Left renal pelvis (tissue), 4 donors: ENCODE results near the gene NINJ1. TPM values are rescaled to one million over a fixed set of nuclear protein-coding genes. Genes with fewer than 3 reads are reported as not detected.
"Not testable (repeated sequence)": the region's sequence is repeated elsewhere in the genome, so short reads cannot be mapped to it uniquely, and the experiment has no call there.

ENCODE experiments used
- DNase-seq, 4 donors: peaks; one replicate each; pipeline ENCODE4 v3.0.0-alpha.2; 2013; ENCODE audit warnings: low read depth in 4 of 4, low spot score in 3 of 4
- polyA plus RNA-seq, 4 donors: library from polyadenylated mRNA; unstranded; fragments of 120-200 nt; gene quantifications; one replicate each; pipeline ENCODE4 v1.2.1, GENCODE V29; 2013; ENCODE audit not compliant: insufficient read length in 4 of 4

The NINJ1 gene
- polyA plus RNA-seq, 4 donors: 37.3 to 49.9 (median 40.8) TPM

DNA sequence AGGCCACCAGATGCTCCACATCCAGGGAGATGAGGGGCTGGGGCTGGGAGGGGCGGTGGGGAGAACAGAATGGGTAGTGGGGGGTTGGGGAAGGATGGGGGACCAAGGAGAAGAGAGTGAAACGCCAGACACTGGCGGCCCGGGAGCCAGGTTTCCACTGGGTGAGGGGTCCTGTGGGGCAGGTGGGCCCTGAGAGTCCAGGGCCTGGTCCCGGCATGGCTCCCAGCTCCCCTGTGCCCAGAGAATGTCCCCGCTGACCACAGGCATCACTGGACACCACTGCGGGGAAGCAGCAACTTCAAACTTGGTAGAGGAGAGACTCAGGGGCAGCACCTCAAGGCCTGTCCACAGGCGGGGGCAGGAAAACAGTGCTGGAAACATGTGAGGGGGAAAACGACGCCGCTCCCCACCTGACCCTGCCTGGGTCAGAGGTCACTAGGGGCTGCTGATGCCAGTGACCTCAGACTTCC is 13.2 kb downstream of the NINJ1 start:
- no peak for DNase-seq

DNA sequence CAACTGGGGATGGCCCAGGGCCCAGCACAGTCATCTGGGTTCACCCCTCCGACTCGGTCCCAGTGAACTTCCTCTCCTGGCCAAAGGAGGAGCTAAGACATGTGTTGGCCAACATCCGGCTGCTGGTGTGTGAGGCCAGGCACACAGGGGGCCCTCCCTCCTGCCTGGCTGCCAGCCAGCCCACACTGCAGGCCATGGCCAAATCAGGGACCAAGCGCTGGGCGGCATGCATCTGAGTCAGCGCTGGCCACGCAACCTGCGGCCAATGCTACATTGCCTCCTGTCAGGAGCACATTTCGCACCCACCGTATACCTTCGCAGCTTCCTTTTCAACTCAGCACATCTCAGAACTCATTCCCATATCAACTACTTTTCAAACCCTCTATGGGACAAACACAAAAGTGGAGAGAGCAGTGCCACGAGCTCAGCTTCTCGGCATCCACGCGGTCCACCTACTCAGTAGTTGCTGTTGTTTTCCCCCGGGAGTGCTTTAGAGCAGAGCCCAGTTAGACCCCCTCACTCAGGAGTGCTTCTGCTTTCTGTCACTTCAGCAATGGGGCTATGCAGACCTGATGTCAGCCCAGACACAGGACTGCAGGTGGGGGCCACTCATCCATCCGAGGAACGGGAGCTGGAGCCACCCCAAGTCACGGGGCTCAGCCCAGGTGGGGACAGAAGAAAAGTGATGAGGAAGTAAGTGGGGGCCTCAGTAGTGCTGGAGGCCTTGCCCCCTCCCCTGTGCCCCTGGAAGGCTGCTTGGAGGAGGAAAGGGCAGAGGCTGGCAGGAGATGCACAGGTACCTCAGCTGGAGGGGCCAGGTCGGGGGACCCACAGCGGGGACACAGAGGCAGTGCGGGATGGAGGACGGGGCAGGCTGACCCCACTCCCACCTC is 13.9 kb downstream of the NINJ1 start:
- DNase-seq: no peak

DNA sequence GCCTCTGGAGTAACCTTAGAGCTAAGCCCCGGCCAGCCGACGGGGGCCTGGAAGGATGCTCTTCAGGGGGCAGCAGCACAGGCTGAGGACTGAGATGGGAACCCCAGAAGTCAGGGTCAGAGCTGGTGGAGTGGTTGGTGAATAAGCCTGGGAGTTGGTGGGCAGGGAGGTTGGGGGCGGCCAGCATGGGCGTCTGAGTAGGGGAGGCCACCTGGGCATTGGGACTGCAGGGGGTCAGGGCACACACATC is 14.4 kb downstream of the NINJ1 start:
- no peak for DNase-seq

DNA sequence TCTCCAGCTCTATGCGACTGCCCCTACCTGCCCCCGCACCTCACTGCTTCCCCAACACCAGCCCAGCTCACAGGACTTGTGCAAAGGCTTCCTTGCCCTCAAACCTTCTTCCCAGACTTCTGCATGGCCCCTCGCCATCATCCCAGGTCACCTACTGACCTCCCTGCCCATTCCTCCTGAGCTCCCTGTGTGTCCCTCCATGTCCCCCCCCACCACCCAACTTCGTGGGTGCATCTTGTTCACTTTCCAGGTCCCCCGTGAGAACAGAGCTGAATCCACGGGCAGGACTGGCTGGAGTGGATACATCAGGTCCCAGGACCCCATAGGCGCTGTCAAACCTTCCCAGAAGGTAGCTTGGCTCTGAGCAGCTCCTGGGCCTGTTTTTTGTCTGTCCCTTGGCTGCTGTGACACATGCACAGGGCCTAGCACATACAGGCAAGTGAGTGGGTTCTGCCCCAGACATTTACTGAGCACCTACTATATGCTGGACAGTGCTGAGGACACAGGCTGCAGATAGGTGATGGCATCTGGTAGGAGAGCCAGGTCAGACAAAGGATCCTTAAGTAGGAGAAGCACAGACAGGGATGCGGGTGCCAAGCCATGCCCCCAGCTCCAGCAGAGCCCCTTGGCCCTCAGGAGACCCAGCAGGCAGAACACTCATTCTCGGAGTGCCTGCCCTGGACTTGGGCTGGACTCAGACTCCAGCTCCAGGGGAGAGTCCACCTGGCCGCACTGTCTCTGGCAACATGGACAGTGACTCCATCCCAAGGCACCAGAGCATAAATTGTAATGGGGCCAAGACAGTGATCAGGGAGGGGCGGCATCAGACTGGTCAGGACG is 15.0 kb downstream of the NINJ1 start:
- DNase-seq: no peak

DNA sequence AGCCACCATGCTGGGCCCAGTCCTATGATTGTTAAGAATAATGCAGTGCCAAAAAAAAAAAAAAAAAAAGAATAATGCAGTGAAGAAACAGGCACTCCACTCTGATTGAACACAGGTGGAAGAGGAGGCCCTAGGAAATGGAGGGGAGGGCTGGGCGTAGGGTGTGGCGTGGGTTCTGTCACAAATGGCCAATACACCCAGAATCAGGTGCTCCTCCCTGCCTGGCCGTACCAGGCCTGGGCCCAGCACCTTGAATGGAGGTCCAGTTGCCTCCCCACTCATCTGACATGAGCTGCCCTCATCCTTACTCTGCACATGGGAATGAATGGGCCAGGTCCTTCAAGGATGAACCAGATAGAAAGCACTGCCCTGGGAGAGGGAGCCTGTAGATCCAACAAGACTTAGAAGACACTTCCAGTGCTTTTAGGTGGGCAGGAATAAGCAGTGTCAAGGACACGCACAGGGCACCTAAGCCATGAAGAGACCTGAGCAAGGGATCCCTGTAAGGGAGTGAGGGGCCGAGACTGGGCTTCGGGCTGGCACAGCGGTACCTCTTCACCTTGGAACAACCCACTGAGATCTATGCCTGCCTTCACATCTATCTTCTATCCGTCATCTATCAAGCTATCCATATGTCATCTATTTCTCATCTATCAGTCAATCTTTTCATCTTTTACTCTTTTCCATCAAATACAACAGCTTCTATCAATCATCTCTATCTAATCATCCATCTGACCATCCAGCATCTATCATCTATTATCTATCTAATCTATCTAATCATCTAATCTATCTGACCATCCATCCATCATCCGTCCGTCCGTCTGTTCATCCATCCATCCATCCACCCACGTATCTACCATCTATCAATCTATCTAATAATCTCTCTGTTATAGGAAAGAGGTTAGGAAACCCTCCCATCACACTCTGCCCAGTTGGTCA is 15.9 kb downstream of the NINJ1 start:
- DNase-seq: no peak

DNA sequence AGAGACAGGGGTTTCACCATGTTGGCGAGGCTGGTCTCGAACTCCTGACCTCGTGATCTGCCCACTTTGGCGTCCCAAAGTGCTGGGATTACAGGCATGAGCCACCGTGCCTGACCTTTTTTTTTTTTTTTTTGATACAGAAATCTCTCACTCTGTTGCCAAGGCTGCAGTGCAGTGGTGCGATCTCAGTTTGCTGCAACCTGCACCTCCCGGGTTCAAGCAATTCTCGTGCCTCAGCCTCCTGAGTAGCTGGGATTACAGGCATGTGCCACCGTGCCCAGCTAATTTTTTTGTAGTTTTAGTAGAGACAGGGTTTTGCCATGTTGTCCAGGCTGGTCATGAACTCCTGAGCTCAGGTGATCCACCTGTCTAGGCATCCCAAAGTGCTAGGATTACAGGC is 16.5 kb downstream of the NINJ1 start:
- DNase-seq: not testable (repeated sequence)

DNA sequence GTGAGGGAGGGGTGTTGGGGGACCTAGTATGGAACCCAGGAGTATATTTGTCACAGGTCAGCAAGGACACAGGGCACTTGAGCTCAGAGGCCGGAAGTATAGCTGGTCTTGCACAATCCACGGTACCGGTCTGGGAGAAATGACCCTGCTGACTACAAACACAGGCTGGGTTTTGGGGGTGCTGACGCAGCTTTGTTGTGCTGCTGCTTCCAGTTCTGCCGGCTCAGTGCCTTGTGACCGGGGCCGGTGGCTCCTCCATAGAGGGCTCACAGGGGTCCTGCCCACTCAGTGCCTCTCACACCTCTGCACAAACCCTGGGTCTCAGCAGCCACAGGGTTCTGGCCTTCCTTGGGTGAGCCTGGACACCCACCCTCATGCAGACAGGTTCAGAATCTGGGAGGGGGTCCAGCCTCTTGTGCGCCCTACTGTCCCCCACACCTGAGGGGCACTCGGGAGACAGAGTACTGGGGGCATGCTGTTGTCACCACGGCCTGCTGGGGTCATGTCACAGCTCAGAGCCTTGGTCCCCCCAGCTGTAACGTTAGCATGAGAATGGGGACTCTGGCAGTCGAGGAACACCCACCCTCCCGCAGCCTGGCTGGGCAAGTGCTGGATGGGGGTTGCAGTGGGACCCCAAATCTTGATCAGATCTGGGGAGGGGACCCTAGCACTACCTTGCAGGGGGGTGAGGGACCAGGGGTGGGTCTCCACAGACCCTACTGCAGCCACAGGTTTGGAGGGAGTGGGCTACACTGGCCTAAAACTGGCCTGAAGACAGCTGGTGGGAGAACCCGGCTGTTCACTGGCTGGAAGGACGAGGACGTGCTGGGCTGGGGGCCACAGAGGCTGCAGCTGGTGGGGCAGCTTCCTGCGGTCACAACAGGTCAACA is 17.7 kb downstream of the NINJ1 start:
- DNase-seq: no peak

DNA sequence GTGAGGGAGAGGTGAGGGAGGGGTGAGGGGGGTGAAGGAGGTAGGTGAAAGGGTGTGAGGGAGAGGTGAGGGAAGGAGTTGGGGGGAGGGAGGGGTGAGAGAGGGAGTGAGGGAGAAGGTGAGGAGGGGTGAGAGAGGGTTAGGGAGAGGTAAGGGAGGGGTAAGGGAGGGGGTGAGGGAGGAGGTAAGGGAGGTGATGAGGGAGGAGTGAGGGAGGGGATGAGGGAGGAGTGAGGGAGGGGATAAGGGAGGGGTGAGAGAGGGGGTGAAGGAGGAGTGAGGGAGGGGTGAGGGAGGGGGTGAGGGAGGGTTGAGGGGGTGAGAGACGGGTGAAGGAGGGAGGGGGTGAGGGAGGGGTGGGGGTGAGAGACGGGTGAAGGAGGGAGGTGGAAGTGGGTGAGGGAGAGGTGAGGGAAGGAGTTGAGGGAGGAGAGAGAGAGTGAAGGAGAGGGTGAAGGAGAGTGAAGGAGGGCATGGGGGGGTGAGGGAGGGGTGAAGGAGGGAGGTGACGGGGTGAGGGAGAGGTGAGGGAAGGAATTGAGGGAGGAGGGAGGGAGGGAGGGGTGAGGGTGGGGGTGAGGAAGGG is 18.5 kb downstream of the NINJ1 start:
- DNase-seq: no peak

DNA sequence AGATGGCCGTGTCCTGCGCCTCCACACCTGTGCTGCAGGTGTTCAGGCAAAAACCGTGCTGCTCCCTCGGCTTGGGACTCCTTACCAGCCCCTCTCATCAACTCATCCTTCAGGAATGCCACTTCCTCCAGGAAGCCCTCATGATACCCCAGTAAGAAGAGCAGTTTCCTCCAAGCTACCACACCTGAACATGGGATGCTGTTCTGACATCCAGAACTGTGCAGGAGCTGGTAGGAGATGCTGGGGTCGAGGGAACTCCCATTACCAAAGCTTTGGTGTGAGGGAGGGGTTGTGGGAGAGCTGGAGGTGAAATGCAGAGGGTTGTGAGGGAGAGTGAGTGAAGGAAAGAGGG is 19.1 kb downstream of the NINJ1 start:
- DNase-seq: no peak

DNA sequence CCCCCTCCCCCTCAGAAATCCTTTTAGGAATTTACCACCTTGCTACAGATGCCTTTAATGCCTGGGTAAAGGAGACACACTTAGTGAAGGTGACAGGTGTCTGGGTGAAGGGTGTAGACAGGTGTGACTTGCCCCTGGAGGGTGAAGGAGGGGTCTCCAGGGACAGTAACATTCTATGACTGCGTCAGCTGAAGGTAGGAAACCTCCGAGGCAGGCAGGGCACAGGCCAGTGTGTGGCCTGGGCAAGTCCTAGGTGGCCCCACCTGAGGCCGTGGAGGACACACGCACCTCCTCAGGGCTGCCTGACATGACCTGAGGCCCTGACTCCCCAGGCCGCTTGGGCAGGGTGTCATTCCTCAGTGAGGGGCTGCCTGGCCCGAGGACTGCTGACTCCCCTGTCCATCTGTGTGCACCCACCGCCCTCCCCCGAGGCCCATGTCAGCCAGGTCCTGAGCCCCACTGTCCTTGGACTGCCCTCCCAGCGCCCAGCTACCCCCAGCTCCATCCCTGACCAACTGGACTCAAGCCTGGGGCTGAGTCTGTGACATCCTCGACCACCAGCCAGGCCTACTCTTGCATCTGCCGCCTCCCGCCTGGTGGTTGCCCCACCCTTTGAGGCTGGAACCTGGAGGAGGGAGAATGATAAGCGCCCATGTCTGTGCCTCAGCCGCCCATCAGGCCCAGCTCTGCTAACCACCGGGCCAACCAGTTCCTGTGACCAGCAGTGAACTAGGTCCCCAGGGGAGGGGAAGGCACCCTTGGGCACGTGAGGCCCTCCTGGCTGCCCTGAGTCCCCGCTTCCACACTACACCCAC is 19.7 kb downstream of the NINJ1 start:
- no peak for DNase-seq

DNA sequence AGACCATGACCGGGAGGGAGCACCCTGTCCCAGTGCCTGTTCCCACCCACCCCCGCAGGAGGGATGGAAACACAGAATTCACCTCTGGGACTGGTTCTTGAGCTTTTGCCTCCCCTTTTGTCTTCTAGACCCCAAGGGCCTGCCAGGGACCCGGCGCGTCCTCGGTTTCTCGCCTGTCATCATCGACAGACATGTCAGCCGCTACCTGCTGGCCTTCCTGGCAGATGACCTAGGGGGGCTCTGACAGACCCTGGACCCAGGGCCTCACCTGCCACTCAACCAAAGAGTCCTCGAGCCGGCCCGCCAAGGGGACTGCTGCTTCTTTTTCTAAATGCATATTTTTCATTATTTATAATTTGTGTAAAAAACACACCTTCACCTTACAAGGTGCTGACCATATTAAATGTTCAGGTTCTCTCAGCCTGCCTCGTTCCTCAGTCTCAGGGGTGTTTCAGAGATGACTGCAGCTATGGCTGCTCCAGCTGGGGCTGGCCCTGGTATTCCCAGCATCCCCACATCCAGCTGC is 21.1 kb downstream of the NINJ1 start:
- no peak for DNase-seq

DNA sequence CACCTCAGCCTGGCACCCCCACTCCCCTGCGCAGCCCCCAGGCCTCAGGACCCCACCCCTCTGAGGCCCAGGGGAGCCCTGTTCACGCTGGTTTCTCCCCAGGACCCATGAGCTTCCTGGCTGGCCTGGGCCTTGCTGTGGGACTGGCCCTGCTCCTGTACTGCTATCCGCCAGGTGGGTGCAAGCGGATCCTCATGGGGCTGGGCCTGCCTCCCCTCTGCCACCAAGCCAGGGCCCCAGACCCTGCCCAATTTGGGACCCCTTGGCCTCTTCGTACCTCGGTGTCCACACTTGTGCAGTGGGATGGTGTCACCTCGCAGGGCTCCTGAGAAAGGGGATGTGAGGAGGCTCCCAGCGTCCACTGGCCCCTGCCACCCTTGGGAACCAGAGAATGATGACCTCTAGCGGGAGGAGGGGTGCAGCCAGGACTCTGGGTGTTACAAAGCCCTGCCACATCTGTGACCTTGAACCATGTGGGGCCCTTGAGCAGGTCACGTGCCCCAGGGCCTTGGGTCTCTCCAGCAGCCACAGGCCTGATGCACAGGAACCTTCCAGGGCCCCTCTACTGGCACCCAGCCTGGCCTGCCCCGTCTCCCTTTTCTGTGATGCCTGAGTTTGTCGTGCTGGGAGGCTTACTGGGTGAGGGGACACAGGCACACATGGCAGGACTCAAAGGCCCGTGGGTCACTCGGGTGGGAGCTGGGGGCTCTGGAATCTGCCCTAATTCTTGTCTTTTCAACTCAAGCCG is 21.8 kb downstream of the NINJ1 start:
- DNase-seq: no peak

DNA sequence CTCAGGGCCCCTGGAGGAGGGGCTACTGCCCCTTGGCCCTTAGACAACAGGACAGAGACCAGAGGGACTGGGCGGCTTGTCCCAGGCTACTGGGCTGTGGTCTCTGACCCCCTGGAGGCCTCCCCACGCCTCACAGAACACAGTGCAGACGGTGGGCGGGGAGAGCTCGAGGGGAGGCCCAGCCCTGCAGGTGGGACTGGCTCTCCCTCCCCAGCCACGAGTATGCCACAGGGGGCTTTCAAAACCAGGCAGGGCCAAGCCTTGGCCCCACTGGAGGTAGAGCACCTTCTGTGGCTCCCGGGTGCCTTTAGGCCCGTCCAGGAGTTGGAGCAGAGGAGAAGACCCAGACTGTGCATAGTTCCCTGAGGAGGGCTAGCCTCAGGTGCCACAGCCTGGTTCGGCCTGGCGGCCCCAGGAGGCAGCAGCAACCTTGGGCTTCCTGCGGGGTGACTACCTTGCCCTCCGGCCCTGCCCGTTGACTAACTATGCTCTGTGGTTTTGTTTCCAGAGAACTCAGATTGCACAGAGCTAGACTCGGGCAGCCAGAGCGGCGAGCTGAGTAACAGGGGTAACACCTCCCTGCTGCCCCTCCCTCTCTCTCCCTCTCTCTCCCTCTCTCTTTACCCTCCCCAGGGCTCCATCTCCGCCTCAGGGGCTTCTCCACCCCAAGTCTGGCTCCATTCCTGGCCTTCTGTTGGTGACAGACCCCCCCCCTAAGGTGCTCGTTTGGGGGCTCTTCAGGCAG is 22.5 kb downstream of the NINJ1 start:
- DNase-seq: no peak

DNA sequence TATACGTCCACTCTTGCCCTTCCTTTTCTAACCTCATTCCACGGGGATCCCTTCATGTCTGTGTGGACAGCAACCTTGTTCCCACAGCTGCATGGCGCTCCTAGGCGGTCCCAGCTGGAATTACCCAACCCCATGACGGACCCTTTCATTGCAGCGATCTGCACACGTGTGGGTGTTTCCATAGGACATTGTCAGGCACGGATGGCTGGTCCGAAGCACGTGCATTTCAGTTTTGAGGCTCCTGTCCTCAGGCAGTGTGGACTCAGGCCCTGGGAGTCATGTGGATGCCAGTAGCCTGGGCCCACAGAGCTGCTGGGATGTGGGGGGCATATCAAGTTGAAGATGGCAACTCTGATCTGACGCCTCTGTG is 23.1 kb downstream of the NINJ1 start:
- no peak for DNase-seq

DNA sequence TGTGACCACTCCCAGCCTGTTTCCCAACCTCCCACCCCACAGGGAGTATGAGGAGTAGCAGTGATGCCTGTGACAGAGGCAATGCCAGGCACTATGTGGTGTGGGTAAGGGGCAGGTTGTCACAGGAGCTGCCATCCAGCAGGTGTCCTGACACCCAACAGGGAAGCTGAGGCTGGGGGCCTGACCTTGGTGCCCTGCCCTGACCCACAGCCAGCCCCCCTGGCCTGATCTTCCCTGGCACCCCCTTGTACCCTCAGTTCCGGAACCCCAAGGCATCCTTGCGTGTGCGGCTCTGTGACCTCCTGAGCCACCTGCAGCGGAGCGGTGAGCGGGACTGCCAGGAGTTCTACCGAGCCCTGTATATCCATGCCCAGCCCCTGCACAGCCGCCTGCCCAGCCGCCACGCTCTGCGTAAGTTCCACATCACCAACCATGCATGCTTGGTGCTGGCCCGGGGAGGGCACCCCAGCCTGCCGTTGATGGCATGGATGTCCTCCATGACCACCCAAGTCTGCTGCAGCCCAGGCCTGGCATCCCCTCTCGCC is 23.7 kb downstream of the NINJ1 start:
- DNase-seq: no peak

DNA sequence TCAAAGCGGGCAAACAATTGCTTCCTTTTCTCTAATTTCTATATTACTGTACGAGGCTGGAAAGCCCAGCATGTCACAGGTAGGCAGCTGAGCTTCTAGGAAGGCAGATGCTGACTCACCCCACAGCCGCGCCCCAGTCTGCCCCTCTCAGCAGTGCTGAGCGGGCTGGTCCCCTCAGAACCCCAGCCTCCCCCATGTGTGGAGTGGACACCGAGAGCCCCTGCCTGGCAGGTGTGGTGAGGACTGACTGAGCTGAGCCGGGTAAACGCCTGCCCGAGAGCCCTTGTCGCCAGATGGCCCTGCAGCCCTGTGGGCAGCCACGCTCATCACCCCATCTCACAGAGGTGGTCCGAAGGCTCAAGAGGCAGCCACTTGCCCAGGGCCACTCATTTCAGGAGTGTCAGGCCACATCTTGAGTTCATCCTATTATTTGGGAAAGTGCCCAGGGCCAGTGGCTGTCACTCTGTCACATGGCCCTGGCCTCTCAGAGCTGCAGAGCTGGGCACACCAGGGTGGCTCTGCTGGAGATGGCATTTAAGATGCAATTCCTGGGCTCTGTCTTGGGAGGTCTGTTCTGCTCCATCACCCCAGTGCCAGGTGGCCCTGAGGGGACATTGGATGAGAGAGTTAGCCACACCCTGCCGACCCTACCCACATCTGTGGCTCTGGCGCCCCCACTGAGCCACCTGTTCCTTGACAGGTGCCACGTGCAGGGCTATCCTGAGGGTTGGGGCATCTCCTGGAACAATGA is 25.6 kb downstream of the NINJ1 start:
- no peak for DNase-seq
